ENCODE data around the gene SS18.

- TF ChIP-seq, protein P1, sequence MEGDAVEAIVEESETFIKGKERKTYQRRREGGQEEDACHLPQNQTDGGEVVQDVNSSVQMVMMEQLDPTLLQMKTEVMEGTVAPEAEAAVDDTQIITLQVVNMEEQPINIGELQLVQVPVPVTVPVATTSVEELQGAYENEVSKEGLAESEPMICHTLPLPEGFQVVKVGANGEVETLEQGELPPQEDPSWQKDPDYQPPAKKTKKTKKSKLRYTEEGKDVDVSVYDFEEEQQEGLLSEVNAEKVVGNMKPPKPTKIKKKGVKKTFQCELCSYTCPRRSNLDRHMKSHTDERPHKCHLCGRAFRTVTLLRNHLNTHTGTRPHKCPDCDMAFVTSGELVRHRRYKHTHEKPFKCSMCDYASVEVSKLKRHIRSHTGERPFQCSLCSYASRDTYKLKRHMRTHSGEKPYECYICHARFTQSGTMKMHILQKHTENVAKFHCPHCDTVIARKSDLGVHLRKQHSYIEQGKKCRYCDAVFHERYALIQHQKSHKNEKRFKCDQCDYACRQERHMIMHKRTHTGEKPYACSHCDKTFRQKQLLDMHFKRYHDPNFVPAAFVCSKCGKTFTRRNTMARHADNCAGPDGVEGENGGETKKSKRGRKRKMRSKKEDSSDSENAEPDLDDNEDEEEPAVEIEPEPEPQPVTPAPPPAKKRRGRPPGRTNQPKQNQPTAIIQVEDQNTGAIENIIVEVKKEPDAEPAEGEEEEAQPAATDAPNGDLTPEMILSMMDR (IDR thresholded peaks at IDR 0.05; ENCODE audit: low read depth, low read length, poor library complexity, severe bottlenecking), result no peak
- TF ChIP-seq EZH2phosphoT487 (IDR thresholded peaks at IDR 0.05; ENCODE audit: borderline replicate concordance, low read length), result no peak
These were observed 85.6 kb downstream of the SS18 start for GRCh38 chr18:26004832-26005231.

Measured in DOHH2 (cell line).